Sigmoid colon (tissue), 4 donors: ENCODE data around the gene EZR.

ENCODE experiments used
- EP300 ChIP-seq, 4 donors: sonication (generic); formaldehyde crosslinking; IDR thresholded peaks; one replicate each; pipeline ENCODE4 v1.6.1; 2017; ENCODE audit warnings: antibody characterized with exemption in 4 of 4
- POLR2A ChIP-seq, 2 donors: fragments of 450-650 bp; IDR thresholded peaks; one replicate each; pipeline ENCODE4 v1.6.1; 2016; ENCODE audit warnings: antibody characterized with exemption in 2 of 2, mild to moderate bottlenecking in 2 of 2, moderate library complexity in 2 of 2
- TF ChIP-seq, protein P1 (sequence below), 4 experiments: fragments of 450-650 bp in 3 of 4; fragments of 200-600 bp in 1 of 4; IDR thresholded peaks; one replicate each; pipeline ENCODE4 v1.5.1; 2016 to 2019; ENCODE audit warnings: antibody characterized with exemption in 4 of 4, mild to moderate bottlenecking in 3 of 4, moderate library complexity in 2 of 4

DNA sequence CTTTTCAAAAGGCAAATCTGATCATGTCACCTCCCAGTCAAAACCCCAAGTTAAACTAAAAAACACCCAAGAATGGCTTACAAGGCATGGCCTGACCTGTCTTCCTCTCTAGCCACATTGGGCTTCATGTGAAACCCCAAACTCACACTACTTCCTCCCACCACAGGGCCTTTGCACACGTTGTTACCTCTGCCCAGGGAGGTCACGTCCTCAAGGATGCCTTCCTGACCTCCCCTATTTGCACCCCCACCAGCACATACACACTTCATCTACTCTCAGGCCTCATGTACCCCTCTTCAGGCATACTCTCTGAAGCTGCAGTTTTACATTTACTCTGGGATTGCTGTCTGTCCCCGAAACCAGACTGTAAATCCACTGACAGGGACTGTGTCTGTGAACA is 6.1 kb downstream of the EZR start:
- TF ChIP-seq POLR2A (IDR thresholded peaks at IDR 0.05) (no peak), EP300 (IDR thresholded peaks at IDR 0.05) (no peak)
- TF ChIP-seq, protein P1, sequence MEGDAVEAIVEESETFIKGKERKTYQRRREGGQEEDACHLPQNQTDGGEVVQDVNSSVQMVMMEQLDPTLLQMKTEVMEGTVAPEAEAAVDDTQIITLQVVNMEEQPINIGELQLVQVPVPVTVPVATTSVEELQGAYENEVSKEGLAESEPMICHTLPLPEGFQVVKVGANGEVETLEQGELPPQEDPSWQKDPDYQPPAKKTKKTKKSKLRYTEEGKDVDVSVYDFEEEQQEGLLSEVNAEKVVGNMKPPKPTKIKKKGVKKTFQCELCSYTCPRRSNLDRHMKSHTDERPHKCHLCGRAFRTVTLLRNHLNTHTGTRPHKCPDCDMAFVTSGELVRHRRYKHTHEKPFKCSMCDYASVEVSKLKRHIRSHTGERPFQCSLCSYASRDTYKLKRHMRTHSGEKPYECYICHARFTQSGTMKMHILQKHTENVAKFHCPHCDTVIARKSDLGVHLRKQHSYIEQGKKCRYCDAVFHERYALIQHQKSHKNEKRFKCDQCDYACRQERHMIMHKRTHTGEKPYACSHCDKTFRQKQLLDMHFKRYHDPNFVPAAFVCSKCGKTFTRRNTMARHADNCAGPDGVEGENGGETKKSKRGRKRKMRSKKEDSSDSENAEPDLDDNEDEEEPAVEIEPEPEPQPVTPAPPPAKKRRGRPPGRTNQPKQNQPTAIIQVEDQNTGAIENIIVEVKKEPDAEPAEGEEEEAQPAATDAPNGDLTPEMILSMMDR (IDR thresholded peaks at IDR 0.05): no peak
